Liver (tissue), 9 donors: ENCODE measurements around the gene TMEM221. TPM values are rescaled to one million over a fixed set of nuclear protein-coding genes. Genes with fewer than 3 reads are reported as not detected.

Experiments
- DNase-seq: peaks from one replicate; pipeline ENCODE4 v3.0.0-alpha.2; 2017; ENCODE audit warnings: low spot score
- H3K27ac ChIP-seq, 2 donors: one replicate each; pipeline ENCODE4 v1.7.0; 2013; ENCODE audit warnings: inconsistent platforms in 2 of 2, low read length in 2 of 2, control low read depth in 1 of 2, low read depth in 1 of 2, mild to moderate bottlenecking in 1 of 2
- H3K27me3 ChIP-seq, 4 donors: one replicate each; pipeline versions ENCODE4 v1.6.1 to v1.7.0; 2013; ENCODE audit warnings: low read length in 3 of 4, inconsistent platforms in 1 of 4, mild to moderate bottlenecking in 1 of 4, moderate library complexity in 1 of 4; ENCODE audit not compliant: control insufficient read depth in 4 of 4, insufficient read depth in 4 of 4
- H3K36me3 ChIP-seq, 4 donors: one replicate each; pipeline versions ENCODE4 v1.6.1 to v1.7.0; 2013; ENCODE audit warnings: low read length in 3 of 4, mild to moderate bottlenecking in 3 of 4, low read depth in 1 of 4, moderate library complexity in 1 of 4; ENCODE audit not compliant: control insufficient read depth in 4 of 4, insufficient read depth in 3 of 4
- H3K4me1 ChIP-seq, 4 donors: one replicate each; pipeline versions ENCODE4 v1.6.1 to v1.7.0; 2013; ENCODE audit warnings: low read length in 3 of 4, mild to moderate bottlenecking in 3 of 4, moderate library complexity in 1 of 4; ENCODE audit not compliant: control insufficient read depth in 4 of 4, insufficient read depth in 4 of 4
- H3K4me3 ChIP-seq, 3 donors: one replicate each; pipeline versions ENCODE4 v1.6.1 to v1.7.0; 2013; ENCODE audit warnings: low read length in 3 of 3, control low read depth in 1 of 3, low read depth in 1 of 3, mild to moderate bottlenecking in 1 of 3
- H3K9ac ChIP-seq, 2 donors: one replicate each; pipeline ENCODE4 v1.7.0; 2013; ENCODE audit warnings: low read length in 2 of 2, mild to moderate bottlenecking in 2 of 2, moderate library complexity in 2 of 2, control low read depth in 1 of 2, low read depth in 1 of 2
- H3K9me3 ChIP-seq, 4 donors: one replicate each; pipeline versions ENCODE4 v1.6.1 to v1.7.0; 2013; ENCODE audit warnings: low read length in 3 of 4; ENCODE audit not compliant: control insufficient read depth in 4 of 4
- EGR1 ChIP-seq, 2 donors: IDR thresholded peaks; 2 replicates each; pipeline ENCODE4 v1.6.1; 2016 to 2018; ENCODE audit warnings: antibody characterized with exemption in 2 of 2, low read depth in 2 of 2
- FOXA1 ChIP-seq: IDR thresholded peaks from 2 replicates; pipeline ENCODE4 v1.6.1; 2016; ENCODE audit warnings: antibody characterized with exemption
- FOXA2 ChIP-seq: IDR thresholded peaks from 2 replicates; pipeline ENCODE4 v1.6.1; 2016; ENCODE audit warnings: antibody characterized with exemption
- GABPA ChIP-seq, 2 donors: IDR thresholded peaks in 1 of 2; conservative IDR thresholded peaks in 1 of 2; 2 replicates each; pipeline ENCODE4 v1.6.1; 2016; ENCODE audit warnings: antibody characterized with exemption in 2 of 2, mild to moderate bottlenecking in 1 of 2, moderate library complexity in 1 of 2
- RAD21 ChIP-seq, 2 donors: IDR thresholded peaks; 2 replicates each; pipeline ENCODE4 v1.6.1; 2016; ENCODE audit warnings: antibody characterized with exemption in 2 of 2, mild to moderate bottlenecking in 2 of 2
- RXRA ChIP-seq, 2 donors: IDR thresholded peaks; 2 replicates each; pipeline ENCODE4 v1.6.1; 2017 to 2018; ENCODE audit warnings: antibody characterized with exemption in 2 of 2, mild to moderate bottlenecking in 1 of 2
- SP1 ChIP-seq: IDR thresholded peaks from 2 replicates; pipeline ENCODE4 v1.6.1; 2018; ENCODE audit warnings: antibody characterized with exemption, mild to moderate bottlenecking
- TAF1 ChIP-seq: conservative IDR thresholded peaks from 2 replicates; pipeline ENCODE4 v1.6.1; 2016; ENCODE audit warnings: antibody characterized with exemption, mild to moderate bottlenecking
- WGBS: extraction: QIAGEN DNeasy Blood & Tissue Kit; methylation state at CpG from one replicate; pipeline ENCODE4 v1.1.7; 2013; 5-methylcytosine and 5-hydroxymethylcytosine counted together
- polyA plus RNA-seq, 2 donors: library from polyadenylated mRNA; stranded (reverse) in 1 of 2; unstranded in 1 of 2; fragments of 200-250 nt in 1 of 2; fragments of >200 nt in 1 of 2; fragmentation: Nextera tagmentation in 1 of 2; extraction: Ambion mirVana in 1 of 2; gene quantifications; one replicate each; pipeline versions ENCODE4 v1.2.1 to v1.2.3, GENCODE V29; 2013 to 2015
- total RNA-seq, 2 donors: library from RNA; depleted of rRNA; stranded (reverse); fragments of >200 nt; gene quantifications; one replicate each; pipeline ENCODE4 v1.2.3, GENCODE V29; 2014
- TF ChIP-seq, protein P1 (sequence below): IDR thresholded peaks from 2 replicates; pipeline ENCODE4 v1.6.1; 2016; ENCODE audit warnings: antibody characterized with exemption
- TF ChIP-seq, protein P2 (sequence below): fragments of 150-350 bp; IDR thresholded peaks from 2 replicates; pipeline ENCODE4 v1.5.1; 2017; ENCODE audit warnings: improper control_type of control experiment, low read depth, low read length; ENCODE audit not compliant: missing input control
- TF ChIP-seq, protein P3 (sequence below): IDR thresholded peaks from 2 replicates; pipeline ENCODE4 v1.6.1; 2016; ENCODE audit warnings: antibody characterized with exemption
- donor health status: healthy.
- donor health status: healthy.
- donor health status: healthy.
- donor health status: healthy.
- donor health status: healthy.

Gene TMEM221
- total and polyA plus RNA-seq, 4 donors, result 0.06 to 0.15 (median 0.11) TPM

DNA sequence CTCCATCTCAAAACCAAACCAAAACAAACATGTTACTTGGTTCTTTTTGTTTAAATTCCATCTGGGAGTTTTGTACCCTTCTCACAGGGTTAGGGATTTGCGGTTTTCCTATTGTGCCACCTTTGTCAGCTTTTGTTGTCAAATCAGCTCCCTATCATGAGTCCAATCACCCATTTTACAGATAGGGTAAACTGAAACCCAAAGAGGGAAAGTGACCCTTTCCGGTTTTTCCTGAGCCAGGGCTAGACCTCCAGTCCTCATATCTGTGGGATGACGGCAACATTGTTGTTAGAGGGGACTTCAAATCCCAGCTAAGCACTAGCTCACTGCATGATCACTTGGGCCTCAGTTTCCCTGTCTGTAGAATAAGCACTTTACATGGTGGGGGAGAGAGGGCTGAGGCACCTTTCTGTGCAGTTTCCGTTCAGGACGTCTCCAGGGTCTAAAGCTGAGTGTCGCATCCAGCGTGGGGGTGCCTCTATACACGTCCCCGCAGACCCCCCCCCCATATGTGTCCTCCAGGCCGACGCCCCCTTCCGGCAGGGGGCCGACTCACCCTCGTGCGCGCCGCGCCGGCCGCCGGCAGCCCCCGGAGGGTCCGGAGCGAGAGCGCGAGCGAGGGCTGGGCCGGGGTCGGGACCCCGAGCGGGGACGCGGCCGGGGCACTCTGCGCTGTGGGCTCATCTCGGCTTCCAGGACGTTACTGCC is 58.4 kb downstream of the TMEM221 start:
- no peak overlapping the region for H3K27ac ChIP-seq
- peaks cover 0 to 4% (median 0%) of the 10 kb centered on the region in 4 donors for H3K27me3 ChIP-seq
- WGBS, result 16% methylated on average over 37 of the region's 37 CpGs
- H3K36me3 ChIP-seq, result no peaks in the 10 kb centered on the region
- no peak overlapping the region for H3K9ac ChIP-seq
- no peak for DNase-seq
- peak overlapping the region in 1 of 3 donors; percentile 26 for H3K4me3 ChIP-seq
- TF ChIP-seq RAD21 (IDR thresholded peaks at IDR 0.05) (no peak), FOXA1 (no peak), EGR1 (IDR thresholded peaks at IDR 0.05; ENCODE audit: low read depth in 2 of 2) (no peak), RXRA (IDR thresholded peaks at IDR 0.05) (no peak), TAF1 (no peak), GABPA (IDR thresholded peaks at IDR 0.05 in 1 of 2, conservative IDR thresholded peaks at IDR 0.05 in 1 of 2) (no peak), FOXA2 (no peak)
- TF ChIP-seq, protein P1, sequence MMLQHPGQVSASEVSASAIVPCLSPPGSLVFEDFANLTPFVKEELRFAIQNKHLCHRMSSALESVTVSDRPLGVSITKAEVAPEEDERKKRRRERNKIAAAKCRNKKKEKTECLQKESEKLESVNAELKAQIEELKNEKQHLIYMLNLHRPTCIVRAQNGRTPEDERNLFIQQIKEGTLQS, result no peak
- TF ChIP-seq, protein P2, sequence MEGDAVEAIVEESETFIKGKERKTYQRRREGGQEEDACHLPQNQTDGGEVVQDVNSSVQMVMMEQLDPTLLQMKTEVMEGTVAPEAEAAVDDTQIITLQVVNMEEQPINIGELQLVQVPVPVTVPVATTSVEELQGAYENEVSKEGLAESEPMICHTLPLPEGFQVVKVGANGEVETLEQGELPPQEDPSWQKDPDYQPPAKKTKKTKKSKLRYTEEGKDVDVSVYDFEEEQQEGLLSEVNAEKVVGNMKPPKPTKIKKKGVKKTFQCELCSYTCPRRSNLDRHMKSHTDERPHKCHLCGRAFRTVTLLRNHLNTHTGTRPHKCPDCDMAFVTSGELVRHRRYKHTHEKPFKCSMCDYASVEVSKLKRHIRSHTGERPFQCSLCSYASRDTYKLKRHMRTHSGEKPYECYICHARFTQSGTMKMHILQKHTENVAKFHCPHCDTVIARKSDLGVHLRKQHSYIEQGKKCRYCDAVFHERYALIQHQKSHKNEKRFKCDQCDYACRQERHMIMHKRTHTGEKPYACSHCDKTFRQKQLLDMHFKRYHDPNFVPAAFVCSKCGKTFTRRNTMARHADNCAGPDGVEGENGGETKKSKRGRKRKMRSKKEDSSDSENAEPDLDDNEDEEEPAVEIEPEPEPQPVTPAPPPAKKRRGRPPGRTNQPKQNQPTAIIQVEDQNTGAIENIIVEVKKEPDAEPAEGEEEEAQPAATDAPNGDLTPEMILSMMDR, result no peak
- H3K9me3 ChIP-seq, result no peaks in the 10 kb centered on the region
- peaks cover 1 to 19% (median 9%) of the 10 kb centered on the region in 4 donors for H3K4me1 ChIP-seq

DNA sequence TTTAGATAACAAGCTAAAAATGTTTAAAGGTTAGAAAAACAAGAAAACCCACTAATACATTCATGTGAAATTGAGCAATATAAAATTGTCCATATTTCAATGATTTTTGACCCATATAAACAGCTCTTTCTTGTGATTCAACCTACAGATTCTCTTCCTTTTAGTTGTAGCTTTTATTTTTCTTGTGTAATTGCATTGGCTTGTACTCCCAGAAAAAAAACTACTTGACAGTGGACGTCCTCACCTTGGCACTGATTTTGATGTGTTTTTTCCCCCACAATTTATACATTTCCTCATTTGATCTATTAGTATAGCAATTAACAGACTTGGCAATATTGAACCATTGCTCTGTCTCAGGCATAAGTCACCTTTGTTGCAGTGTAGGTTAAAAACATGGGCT is 59.2 kb downstream of the TMEM221 start:
- no peak for DNase-seq
- TF ChIP-seq, protein P1, result no peak
- TF ChIP-seq, protein P3, sequence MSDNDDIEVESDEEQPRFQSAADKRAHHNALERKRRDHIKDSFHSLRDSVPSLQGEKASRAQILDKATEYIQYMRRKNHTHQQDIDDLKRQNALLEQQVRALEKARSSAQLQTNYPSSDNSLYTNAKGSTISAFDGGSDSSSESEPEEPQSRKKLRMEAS, result no peak
- TF ChIP-seq RXRA (IDR thresholded peaks at IDR 0.05) (no peak), TAF1 (no peak), SP1 (no peak), FOXA1 (no peak), RAD21 (IDR thresholded peaks at IDR 0.05) (no peak)
- TF ChIP-seq, protein P2, result no peak
- Histone ChIP-seq H3K9ac (no peak overlapping the region), H3K4me1 (peaks cover 1 to 17% (median 9%) of the 10 kb centered on the region in 4 donors), H3K27ac (no peak overlapping the region), H3K27me3 (peaks cover 0 to 4% (median 0%) of the 10 kb centered on the region in 4 donors), H3K9me3 (no peaks in the 10 kb centered on the region), H3K4me3 (no peak overlapping the region), H3K36me3 (no peaks in the 10 kb centered on the region)
- WGBS, result 48% methylated on average over 1 of the region's 1 CpG
